Subcutaneous abdominal adipose tissue (tissue), 5 donors: Measurements from ENCODE around the gene ACTN3.

Source experiments
- H3K27ac ChIP-seq: one replicate; pipeline ENCODE4 v1.7.0; 2013; ENCODE audit warnings: low read depth, mild to moderate bottlenecking, inconsistent platforms, low read length, moderate library complexity
- H3K27me3 ChIP-seq, 5 donors: one replicate each; pipeline ENCODE4 v1.7.0; 2013; ENCODE audit warnings: low read length in 5 of 5, inconsistent platforms in 1 of 5; ENCODE audit not compliant: control insufficient read depth in 5 of 5, insufficient read depth in 4 of 5
- H3K36me3 ChIP-seq, 5 donors: one replicate each; pipeline ENCODE4 v1.7.0; 2013; ENCODE audit warnings: low read length in 5 of 5; ENCODE audit not compliant: control insufficient read depth in 5 of 5, insufficient read depth in 5 of 5
- H3K4me1 ChIP-seq, 5 donors: one replicate each; pipeline ENCODE4 v1.7.0; 2013; ENCODE audit warnings: low read length in 5 of 5, mild to moderate bottlenecking in 3 of 5, moderate library complexity in 1 of 5; ENCODE audit not compliant: control insufficient read depth in 5 of 5, insufficient read depth in 5 of 5
- H3K4me3 ChIP-seq, 5 donors: one replicate each; pipeline ENCODE4 v1.7.0; 2013; ENCODE audit warnings: low read length in 5 of 5, low read depth in 1 of 5
- H3K9ac ChIP-seq, 5 donors: one replicate each; pipeline ENCODE4 v1.7.0; 2013; ENCODE audit warnings: low read length in 5 of 5, mild to moderate bottlenecking in 4 of 5, moderate library complexity in 3 of 5
- H3K9me3 ChIP-seq, 5 donors: one replicate each; pipeline ENCODE4 v1.7.0; 2013; ENCODE audit warnings: low read length in 5 of 5; ENCODE audit not compliant: control insufficient read depth in 5 of 5
- donor health status: healthy.
- donor health status: healthy.
- donor health status: healthy.
- donor health status: healthy.
- donor health status: healthy.

The ACTN3 gene

GRCh38 chr11:66592457-66593302 is 46.0 kb downstream of the ACTN3 start, which contains the start of the genes CCDC87 and CCS:
Gene CCDC87, minus strand, starts transcription at chr11:66593063. Its CDS starts 48 bp downstream, at chr11:66593015.
Gene CCS, plus strand, starts transcription at chr11:66593185. Its CDS starts 77 bp downstream, at chr11:66593262.
- Histone ChIP-seq H3K9ac (peak within 1 kb of the TSS; percentile 84 to 94 (median 92)), H3K4me3 (peak within 1 kb of the TSS; percentile 80 to 95 (median 89)), H3K27ac (peak within 1 kb of the TSS; percentile 69), H3K4me1 (peaks cover 4 to 34% (median 25%) of the 10 kb centered on the region in 5 donors), H3K27me3 (no peaks in the 10 kb centered on the region), H3K36me3 (no peaks in the 10 kb centered on the region), H3K9me3 (no peaks in the 10 kb centered on the region)

GRCh38 chr11:66593303-66593635 is 46.6 kb downstream of the ACTN3 start:
- no peaks in the 10 kb centered on the region for H3K27me3 ChIP-seq
- peak overlapping the region; percentile 69 for H3K27ac ChIP-seq
- peak overlapping the region; percentile 80 to 95 (median 89) for H3K4me3 ChIP-seq
- H3K9ac ChIP-seq: peak overlapping the region; percentile 84 to 94 (median 92)
- no peaks in the 10 kb centered on the region for H3K36me3 ChIP-seq
- peaks cover 4 to 34% (median 25%) of the 10 kb centered on the region in 5 donors for H3K4me1 ChIP-seq
- no peaks in the 10 kb centered on the region for H3K9me3 ChIP-seq

- Histone ChIP-seq H3K27me3 (no peaks in the 10 kb centered on the region), H3K27ac (peak overlapping the region; percentile 69), H3K36me3 (no peaks in the 10 kb centered on the region), H3K9me3 (no peaks in the 10 kb centered on the region), H3K9ac (peak overlapping the region; percentile 84 to 94 (median 92)), H3K4me3 (peak overlapping the region; percentile 80 to 95 (median 89)), H3K4me1 (peaks cover 4 to 34% (median 25%) of the 10 kb centered on the region in 5 donors)
Measured at GRCh38 chr11:66593650-66594049, 46.9 kb downstream of the ACTN3 start.

- H3K4me1 ChIP-seq: peaks cover 4 to 37% (median 30%) of the 10 kb centered on the region in 5 donors
- H3K27ac ChIP-seq: no peak overlapping the region
- no peaks in the 10 kb centered on the region for H3K27me3 ChIP-seq
- H3K36me3 ChIP-seq: peaks cover 0 to 15% (median 13%) of the 10 kb centered on the region in 5 donors
- H3K9me3 ChIP-seq: no peaks in the 10 kb centered on the region
- H3K9ac ChIP-seq: peak overlapping the region in 2 of 5 donors; percentile 6 to 25
- no peak overlapping the region for H3K4me3 ChIP-seq
Measured at GRCh38 chr11:66595245-66595904, 48.7 kb downstream of the ACTN3 start.

- H3K4me1 ChIP-seq: peaks cover 0 to 49% (median 32%) of the 10 kb centered on the region in 5 donors
- no peak overlapping the region for H3K9ac ChIP-seq
- H3K9me3 ChIP-seq: no peaks in the 10 kb centered on the region
- no peak overlapping the region for H3K4me3 ChIP-seq
- no peaks in the 10 kb centered on the region for H3K27me3 ChIP-seq
- H3K27ac ChIP-seq: no peak overlapping the region
- H3K36me3 ChIP-seq: peaks cover 0 to 22% (median 13%) of the 10 kb centered on the region in 5 donors
Measured at GRCh38 chr11:66598993-66599392, 52.3 kb downstream of the ACTN3 start.

- Histone ChIP-seq H3K4me1 (peaks cover 0 to 39% (median 32%) of the 10 kb centered on the region in 5 donors), H3K27ac (peak overlapping the region; percentile 79), H3K9ac (peak overlapping the region in 2 of 5 donors; percentile 1 to 16), H3K27me3 (no peaks in the 10 kb centered on the region), H3K9me3 (no peaks in the 10 kb centered on the region), H3K36me3 (peaks cover 0 to 33% (median 16%) of the 10 kb centered on the region in 5 donors), H3K4me3 (no peak overlapping the region)
Measured at GRCh38 chr11:66600219-66600618, 53.5 kb downstream of the ACTN3 start.

- Histone ChIP-seq H3K9me3 (no peaks in the 10 kb centered on the region), H3K9ac (peak overlapping the region in 1 of 5 donors; percentile 1), H3K27ac (peak overlapping the region; percentile 79), H3K27me3 (no peaks in the 10 kb centered on the region), H3K4me3 (no peak overlapping the region), H3K4me1 (peaks cover 0 to 34% (median 26%) of the 10 kb centered on the region in 5 donors), H3K36me3 (peaks cover 0 to 38% (median 21%) of the 10 kb centered on the region in 5 donors)
Measured at GRCh38 chr11:66600631-66601233, 54.0 kb downstream of the ACTN3 start.

GRCh38 chr11:66603072-66603471 is 56.4 kb downstream of the ACTN3 start:
- H3K4me3 ChIP-seq: no peak overlapping the region
- H3K27ac ChIP-seq: no peak overlapping the region
- peaks cover 0 to 51% (median 26%) of the 10 kb centered on the region in 5 donors for H3K36me3 ChIP-seq
- H3K9ac ChIP-seq: no peak overlapping the region
- no peaks in the 10 kb centered on the region for H3K9me3 ChIP-seq
- no peaks in the 10 kb centered on the region for H3K27me3 ChIP-seq
- H3K4me1 ChIP-seq: peaks cover 3 to 46% (median 33%) of the 10 kb centered on the region in 5 donors

GRCh38 chr11:66604155-66604554 is 57.5 kb downstream of the ACTN3 start:
- H3K36me3 ChIP-seq: peaks cover 0 to 49% (median 23%) of the 10 kb centered on the region in 5 donors
- H3K4me1 ChIP-seq: peaks cover 3 to 46% (median 33%) of the 10 kb centered on the region in 5 donors
- H3K27me3 ChIP-seq: no peaks in the 10 kb centered on the region
- H3K27ac ChIP-seq: no peak overlapping the region
- no peaks in the 10 kb centered on the region for H3K9me3 ChIP-seq
- H3K9ac ChIP-seq: no peak overlapping the region
- H3K4me3 ChIP-seq: no peak overlapping the region
